ENCODE data around the gene PDAP1. TPM values are rescaled to one million over a fixed set of nuclear protein-coding genes. Genes with fewer than 3 reads are reported as not detected.

Gene PDAP1
- total and polyA plus RNA-seq, 2 of the 8 experiments (the other 6 are each of a cell fraction or from before 2014, with no cell fraction given): 26.6 to 169 TPM

- WGBS, 2 experiments (ENCODE audit: extremely low coverage in 1 of 2, insufficient coverage in 1 of 2, insufficient read length in 1 of 2, insufficient replicate concordance in 2 of 2, low coverage in 1 of 2, low lambda C conversion rate in 2 of 2, missing lambda C conversion rate in 1 of 2): 95% methylated on average over 25 of the region's 26 CpGs; no CpG with 5 or more reads in 1 of the 2 experiments
- CTCF ChIA-PET (ENCODE audit: partially characterized antibody): interaction anchor here (1.4 to 1.5 kb wide), 3 partner anchors 10 to 42 kb away, joined by 4 to 6 read pairs (median 5); partner anchors contain the start of gene ZNF394
Measured at GRCh38 chr7:99457650-99458493, 49.5 kb upstream of the PDAP1 start.

More at GRCh38 chr7:99457650-99458493, 49.5 kb upstream of the PDAP1 start:
- no peak for DNase-seq (ENCODE audit: low read depth in 1 of 2, low spot score in 2 of 2)
- H3K9me3 ChIP-seq (ENCODE audit: insufficient read depth in 2 of 2, low read depth in 1 of 2, low read length in 1 of 2): no peaks in the 10 kb centered on the region
- H4K5ac ChIP-seq (ENCODE audit: insufficient read length, low read depth, low read length): no peak overlapping the region
- no peak overlapping the region for H3K23ac ChIP-seq (ENCODE audit: insufficient read length)
- peaks cover 22 to 75% (median 50%) of the 10 kb centered on the region in 4 experiments for H3K36me3 ChIP-seq (ENCODE audit: control insufficient read depth in 2 of 4, insufficient read depth in 4 of 4, low read length in 3 of 4)
- H3K4me2 ChIP-seq (ENCODE audit: insufficient read depth in 1 of 2, low read depth in 2 of 2, low read length in 2 of 2): no peak overlapping the region
- no peak overlapping the region for H3K4me3 ChIP-seq (ENCODE audit: extremely low read depth in 1 of 4, insufficient read depth in 2 of 4, low read depth in 3 of 4, low read length in 4 of 4)
- peaks cover 8 to 41% of the 10 kb centered on the region in 2 experiments; a peak in 3 of 4 replicates for H3K79me2 ChIP-seq (ENCODE audit: control insufficient read depth in 1 of 2, insufficient read depth in 2 of 2, low read length in 2 of 2)
- no peaks in the 10 kb centered on the region; a peak in 1 of 7 replicates for H3K4me1 ChIP-seq (replicated peaks in 1 of 4; ENCODE audit: control insufficient read depth in 3 of 4, insufficient read depth in 4 of 4, low read length in 3 of 4)
- no peak overlapping the region for H2BK15ac ChIP-seq (ENCODE audit: low read length)
- FAIRE-seq: no peak
- POLR2A ChIA-PET (ENCODE audit: partially characterized antibody): interaction anchor here (0.7 to 10.7 kb wide), 9 partner anchors 8 to 100 kb away, joined by 3 to 100 read pairs (median 4); partner anchors contain the start of genes ATP5MF, BUD31, PDAP1 and PTCD1
- H2AFZ ChIP-seq (ENCODE audit: low read length): no peak overlapping the region
- H2BK120ac ChIP-seq (replicated peaks; ENCODE audit: low read depth, low read length): no peak overlapping the region
- no peak overlapping the region for H4K91ac ChIP-seq (replicated peaks; ENCODE audit: insufficient read length, low read length)
- H2AK5ac ChIP-seq (ENCODE audit: low read depth, low read length): no peak overlapping the region
- H2BK20ac ChIP-seq (ENCODE audit: low read length): no peak overlapping the region
- H3K79me1 ChIP-seq (ENCODE audit: low read depth, low read length): peaks cover 7% of the 10 kb centered on the region
- no peak overlapping the region for H3K9ac ChIP-seq (replicated peaks in 1 of 4; ENCODE audit: extremely low read depth in 1 of 4, low read depth in 3 of 4, low read length in 3 of 4)
- H3K23me2 ChIP-seq (ENCODE audit: low read depth, low read length): no peaks in the 10 kb centered on the region
- no peak overlapping the region for H3K14ac ChIP-seq (ENCODE audit: insufficient read length)
- no peaks in the 10 kb centered on the region for H3K27me3 ChIP-seq (replicated peaks in 1 of 4; ENCODE audit: control insufficient read depth in 3 of 4, extremely low read depth in 1 of 4, insufficient read depth in 3 of 4, low read length in 3 of 4)
- H3K27ac ChIP-seq (ENCODE audit: low read depth, low read length): no peak overlapping the region
- no peak overlapping the region for H2BK12ac ChIP-seq (ENCODE audit: low read depth, low read length)
- H3K56ac ChIP-seq (replicated peaks; ENCODE audit: insufficient read length, low read depth, low read length): no peak overlapping the region
- no peak overlapping the region for H3K4ac ChIP-seq (replicated peaks; ENCODE audit: insufficient read length, low read depth, low read length)
- TF ChIP-seq RNF2 (IDR thresholded peaks at IDR 0.05; ENCODE audit: borderline replicate concordance, low read depth, low read length, missing control alignments, poor library complexity, severe bottlenecking): no peak
- peak; percentile 28 to 40 for TF ChIP-seq POLR2A (IDR thresholded peaks at IDR 0.05; ENCODE audit: control extremely low read depth in 1 of 2, low read depth in 2 of 2, low read length in 2 of 2)
- peak; percentile 79; the same call in 1 of the 2 replicates for TF ChIP-seq POLR2AphosphoS5 (IDR thresholded peaks at IDR 0.05; ENCODE audit: low read depth, low read length)
- H4K8ac ChIP-seq (ENCODE audit: extremely low read depth, insufficient read depth, low read length): no peak overlapping the region
- 0 out of 2 replicates have a peak overlapping the region, but pooled peaks have one; percentile 12 for H2BK5ac ChIP-seq (ENCODE audit: low read depth, low read length)
- H4K20me1 ChIP-seq (replicated peaks in 1 of 2; ENCODE audit: control insufficient read depth in 1 of 2, insufficient read depth in 2 of 2, low read length in 2 of 2): peaks cover 12 to 31% of the 10 kb centered on the region in 2 experiments
- H3K18ac ChIP-seq (ENCODE audit: extremely low read depth, low read length): no peak overlapping the region
